ENCODE results near the gene ADGRG2. TPM values are rescaled to one million over a fixed set of nuclear protein-coding genes. Genes with fewer than 3 reads are reported as not detected.
"Not testable (repeated sequence)": the region's sequence is repeated elsewhere in the genome, so short reads cannot be mapped to it uniquely, and the experiment has no call there.

Gene ADGRG2
- total RNA-seq, 1 donor from 2014 or later: 1.8 TPM

- ATAC-seq: peak; percentile 84
- no peak overlapping the region for H3K4me3 ChIP-seq
- intact Hi-C loops (cut with DNase I): no loop called here
- no peak for DNase-seq
- H3K4me1 ChIP-seq: no peaks in the 10 kb centered on the region
- no peak overlapping the region for H3K27ac ChIP-seq
- no peaks in the 10 kb centered on the region for H3K27me3 ChIP-seq
- no peaks in the 10 kb centered on the region for H3K9me3 ChIP-seq
- TF ChIP-seq CTCF (IDR thresholded peaks at IDR 0.05): no peak
- H3K36me3 ChIP-seq: no peaks in the 10 kb centered on the region
Observed at GRCh38 chrX:19086102-19086772, 36.0 kb downstream of the ADGRG2 start.

- intact Hi-C loops (cut with DNase I): no loop called here
- no peaks in the 10 kb centered on the region for H3K27me3 ChIP-seq
- H3K27ac ChIP-seq: no peak overlapping the region
- ATAC-seq: no peak
- no peaks in the 10 kb centered on the region for H3K4me1 ChIP-seq
- no peak overlapping the region for H3K4me3 ChIP-seq
- no peaks in the 10 kb centered on the region for H3K9me3 ChIP-seq
- no peak for TF ChIP-seq CTCF (IDR thresholded peaks at IDR 0.05)
- no peak for DNase-seq
- H3K36me3 ChIP-seq: no peaks in the 10 kb centered on the region
Observed at GRCh38 chrX:19085666-19086065, 36.6 kb downstream of the ADGRG2 start.

GRCh38 chrX:19075754-19076153 lies 46.5 kb downstream of the ADGRG2 start:
- intact Hi-C loops (cut with DNase I): no loop called here
- DNase-seq (no peak), ATAC-seq (no peak)

GRCh38 chrX:19072372-19072771 lies 49.9 kb downstream of the ADGRG2 start:
- intact Hi-C loops (cut with DNase I): no loop called here

More at GRCh38 chrX:19075754-19076153, 46.5 kb downstream of the ADGRG2 start:
- Histone ChIP-seq H3K9me3 (no peaks in the 10 kb centered on the region), H3K4me3 (no peak overlapping the region), H3K27ac (no peak overlapping the region), H3K27me3 (no peaks in the 10 kb centered on the region), H3K4me1 (no peaks in the 10 kb centered on the region), H3K36me3 (no peaks in the 10 kb centered on the region)
- no peak for TF ChIP-seq CTCF (IDR thresholded peaks at IDR 0.05)

GRCh38 chrX:19070555-19070994 lies 51.7 kb downstream of the ADGRG2 start:
- TF ChIP-seq CTCF (IDR thresholded peaks at IDR 0.05): no peak
- no peak for ATAC-seq
- no peaks in the 10 kb centered on the region for H3K36me3 ChIP-seq
- H3K27me3 ChIP-seq: no peaks in the 10 kb centered on the region
- H3K9me3 ChIP-seq: no peaks in the 10 kb centered on the region
- no peaks in the 10 kb centered on the region for H3K4me1 ChIP-seq
- H3K27ac ChIP-seq: no peak overlapping the region
- no peak for DNase-seq
- no peak overlapping the region for H3K4me3 ChIP-seq
- intact Hi-C loops (cut with DNase I): no loop called here

More at GRCh38 chrX:19072372-19072771, 49.9 kb downstream of the ADGRG2 start:
- no peak for ATAC-seq
- no peak for DNase-seq
- TF ChIP-seq CTCF (IDR thresholded peaks at IDR 0.05): no peak
- H3K4me3 ChIP-seq: no peak overlapping the region
- no peaks in the 10 kb centered on the region for H3K36me3 ChIP-seq
- no peaks in the 10 kb centered on the region for H3K4me1 ChIP-seq
- H3K27ac ChIP-seq: no peak overlapping the region
- no peaks in the 10 kb centered on the region for H3K27me3 ChIP-seq
- no peaks in the 10 kb centered on the region for H3K9me3 ChIP-seq

- DNase-seq; H3K4me3 ChIP-seq; ATAC-seq; H3K27me3 ChIP-seq; H3K36me3 ChIP-seq; H3K27ac ChIP-seq; intact Hi-C loops (cut with DNase I); H3K9me3 ChIP-seq; H3K4me1 ChIP-seq: not testable (repeated sequence)
Observed at GRCh38 chrX:19066987-19067386, 55.3 kb downstream of the ADGRG2 start.

All from upper lobe of right lung (tissue), 1 donor.